Measurements from ENCODE around the gene GLDC. TPM values are rescaled to one million over a fixed set of nuclear protein-coding genes. Genes with fewer than 3 reads are reported as not detected.
"Not testable (repeated sequence)": the region's sequence is repeated elsewhere in the genome, so short reads cannot be mapped to it uniquely, and the experiment has no call there.

Gene GLDC
- total RNA-seq, 1 donor from 2014 or later = 0.34 TPM

DNA sequence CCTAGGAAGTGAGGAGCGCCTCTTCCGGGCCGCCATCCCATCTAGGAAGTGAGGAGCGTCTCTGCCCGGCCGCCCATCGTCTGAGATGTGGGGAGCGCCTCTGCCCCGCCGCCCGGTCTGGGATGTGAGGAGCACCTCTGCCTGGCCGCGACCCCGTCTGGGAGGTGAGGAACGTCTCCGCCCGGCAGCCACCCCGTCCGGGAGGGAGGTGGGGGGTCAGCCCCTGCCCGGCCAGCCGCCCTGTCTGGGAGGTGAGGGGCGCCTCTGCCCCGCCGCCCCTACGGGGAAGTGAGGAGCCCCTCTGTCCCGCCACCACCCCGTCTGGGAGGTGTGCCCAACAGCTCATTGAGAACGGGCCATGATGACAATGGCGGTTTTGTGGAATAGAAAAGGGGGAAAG, 22.7 kb downstream of the GLDC start:
- intact Hi-C loops (cut with micrococcal nuclease) = not testable (repeated sequence)

DNA sequence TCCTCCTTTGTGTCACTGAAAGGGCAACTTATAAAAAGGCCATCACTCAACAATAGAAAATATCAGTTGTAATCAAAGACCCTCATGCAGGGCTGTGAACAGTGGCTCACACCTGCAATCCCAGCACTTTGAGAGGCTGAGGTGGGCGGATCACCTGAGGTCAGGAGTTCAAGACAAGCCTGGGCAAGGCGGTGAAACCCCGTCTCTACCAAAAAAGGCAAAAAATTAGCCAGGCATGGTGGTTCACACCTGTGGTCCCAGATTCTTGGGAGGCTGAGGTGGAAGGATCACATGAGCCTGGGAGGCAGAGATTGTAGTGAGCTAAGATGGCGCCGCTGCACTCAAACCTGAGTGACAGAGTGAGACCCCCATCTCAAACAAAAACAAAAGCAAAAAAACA, 24.7 kb downstream of the GLDC start:
- intact Hi-C loops (cut with micrococcal nuclease) = no loop called here

GRCh38 chr9:6620353-6620752, 25.2 kb downstream of the GLDC start:
- intact Hi-C loops (cut with micrococcal nuclease) = no loop called here

DNA sequence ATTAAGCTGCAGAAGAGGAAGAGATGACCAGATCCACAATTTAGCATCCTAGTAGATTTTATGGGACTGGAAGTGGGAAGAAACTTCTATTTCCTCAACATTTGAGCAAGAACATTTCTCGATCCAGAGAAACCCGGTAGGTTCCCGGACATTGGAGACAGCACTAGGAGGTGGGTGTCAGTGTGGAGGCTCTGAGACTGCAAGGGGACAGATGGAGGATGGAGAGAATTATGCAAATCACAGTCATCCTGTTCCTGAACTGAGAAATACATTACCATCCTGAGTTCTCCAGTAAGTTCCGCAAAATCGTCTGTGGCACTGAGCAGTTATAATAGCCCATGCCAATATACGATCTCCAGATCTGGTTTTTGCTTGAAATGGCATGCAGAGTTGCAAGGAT, 25.6 kb downstream of the GLDC start:
- intact Hi-C loops (cut with micrococcal nuclease) = no loop called here

DNA sequence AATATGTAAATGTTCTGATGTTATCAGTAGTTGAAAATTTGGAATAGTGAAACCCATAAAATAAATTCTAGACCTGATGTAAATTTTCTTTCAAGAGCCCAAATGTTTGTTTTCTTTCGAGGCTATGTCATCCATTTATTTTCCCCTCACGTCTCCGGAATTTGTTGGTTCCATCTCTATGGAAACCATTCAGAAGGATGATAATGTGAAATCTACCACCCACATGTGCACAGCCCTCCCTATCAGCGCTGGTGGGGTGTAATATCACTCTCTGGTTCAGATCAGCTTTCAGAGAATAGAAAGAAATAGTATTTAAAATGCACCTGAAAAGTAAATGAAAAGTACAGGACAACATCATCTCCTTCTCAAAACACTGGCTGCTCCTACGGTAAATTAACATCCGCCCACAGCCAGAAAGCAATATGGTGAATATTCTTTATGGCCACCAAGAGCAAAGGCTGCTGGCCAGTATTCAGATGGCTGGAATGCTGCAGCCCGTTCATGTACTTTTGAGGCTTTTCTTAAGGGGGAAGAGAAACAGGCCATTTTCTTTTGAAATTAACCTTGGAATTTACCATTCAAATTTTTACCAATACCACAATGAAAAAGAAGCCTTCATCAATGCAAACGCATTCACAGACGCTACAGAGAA, 28.5 kb downstream of the GLDC start:
- intact Hi-C loops (cut with micrococcal nuclease) = no loop called here

DNA sequence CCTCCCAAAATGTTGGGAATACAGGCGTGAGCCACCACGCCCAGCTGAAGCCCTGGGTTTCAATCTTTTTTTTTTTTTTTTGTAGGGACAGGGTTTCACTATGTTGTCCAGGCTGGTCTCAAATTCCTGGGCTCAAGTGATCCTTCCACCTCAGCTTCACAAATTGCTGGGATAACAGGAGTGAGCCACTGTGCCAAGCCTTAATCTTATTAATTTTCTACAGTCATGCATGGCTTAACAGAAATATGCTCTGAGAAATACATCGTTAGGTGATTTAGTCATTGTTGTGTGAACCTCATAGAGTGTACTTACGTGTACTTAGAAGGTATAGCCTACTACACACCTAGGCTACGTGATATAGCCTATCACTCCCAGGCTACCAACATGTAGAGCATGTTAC, 31.0 kb downstream of the GLDC start:
- intact Hi-C loops (cut with micrococcal nuclease) = no loop called here

GRCh38 chr9:6611865-6612264, 33.7 kb downstream of the GLDC start:
- intact Hi-C loops (cut with micrococcal nuclease) = no loop called here

DNA sequence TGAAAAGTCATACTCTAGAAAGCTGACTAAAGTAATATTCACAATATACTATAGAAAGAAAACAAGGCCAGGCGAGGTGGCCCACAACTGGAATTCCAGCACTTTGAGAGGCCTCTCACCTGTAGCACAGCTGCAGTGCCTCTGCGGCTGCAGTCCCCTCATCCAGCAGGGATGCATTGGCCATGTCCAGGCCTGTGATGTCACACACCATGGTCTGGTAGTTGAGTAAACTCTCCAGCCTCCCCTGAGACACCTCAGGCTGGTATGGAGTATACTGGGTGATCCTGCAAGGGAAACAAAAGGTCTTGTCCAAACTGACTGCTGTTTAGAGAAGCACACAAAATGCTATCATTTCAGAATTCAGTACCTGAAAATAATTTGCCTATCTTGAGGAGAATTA, 35.5 kb downstream of the GLDC start:
- intact Hi-C loops (cut with micrococcal nuclease) = no loop called here

- intact Hi-C loops (cut with micrococcal nuclease) = no loop called here
Observed at GRCh38 chr9:6609497-6610016, 36.0 kb downstream of the GLDC start.

- intact Hi-C loops (cut with micrococcal nuclease) = no loop called here
Observed at GRCh38 chr9:6605202-6605601, 40.3 kb downstream of the GLDC start.

DNA sequence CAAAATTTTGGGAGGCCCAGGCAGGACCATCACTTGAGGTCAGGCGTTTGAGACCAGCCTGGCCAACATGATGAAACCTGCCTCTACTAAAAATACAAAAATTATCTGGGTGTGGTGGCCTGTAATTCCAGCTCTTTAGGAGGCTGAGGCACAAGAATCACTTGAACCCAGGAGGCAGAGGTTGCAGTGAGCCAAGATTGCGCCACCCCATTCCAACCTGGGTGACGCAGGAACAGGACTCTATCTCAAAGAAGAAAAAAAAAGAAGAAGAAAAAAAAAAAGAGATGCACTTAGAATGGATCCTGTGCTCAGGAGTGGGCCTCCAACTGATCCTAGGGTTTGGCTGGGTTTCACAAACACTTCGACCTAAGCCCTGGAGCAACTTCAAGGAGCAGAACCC, 45.1 kb downstream of the GLDC start:
- intact Hi-C loops (cut with micrococcal nuclease) = no loop called here

GRCh38 chr9:6600006-6600405, 45.5 kb downstream of the GLDC start:
- intact Hi-C loops (cut with micrococcal nuclease) = no loop called here

DNA sequence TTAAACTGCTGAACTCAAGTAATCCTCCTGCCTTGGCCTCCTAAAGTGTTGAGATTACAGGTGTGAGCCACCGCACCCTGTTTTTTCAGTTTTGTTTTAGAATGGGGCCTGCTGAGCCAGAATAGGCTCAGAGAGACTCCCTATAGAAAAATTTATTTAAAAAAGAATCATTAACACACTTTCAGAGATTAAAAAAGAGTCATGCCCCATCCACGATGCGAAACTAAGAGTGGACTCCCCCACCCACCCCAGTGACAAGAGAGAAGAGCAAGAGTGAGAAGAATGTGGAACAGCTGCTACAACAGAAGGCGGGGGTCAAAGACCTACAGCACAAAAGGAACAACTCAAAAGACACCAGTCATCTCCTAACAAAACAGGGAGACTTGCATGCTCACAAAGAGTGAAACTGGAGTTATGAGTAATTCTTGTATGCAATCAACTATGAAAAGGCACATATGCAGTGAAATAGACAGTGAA, 47.2 kb downstream of the GLDC start:
- intact Hi-C loops (cut with micrococcal nuclease) = no loop called here

DNA sequence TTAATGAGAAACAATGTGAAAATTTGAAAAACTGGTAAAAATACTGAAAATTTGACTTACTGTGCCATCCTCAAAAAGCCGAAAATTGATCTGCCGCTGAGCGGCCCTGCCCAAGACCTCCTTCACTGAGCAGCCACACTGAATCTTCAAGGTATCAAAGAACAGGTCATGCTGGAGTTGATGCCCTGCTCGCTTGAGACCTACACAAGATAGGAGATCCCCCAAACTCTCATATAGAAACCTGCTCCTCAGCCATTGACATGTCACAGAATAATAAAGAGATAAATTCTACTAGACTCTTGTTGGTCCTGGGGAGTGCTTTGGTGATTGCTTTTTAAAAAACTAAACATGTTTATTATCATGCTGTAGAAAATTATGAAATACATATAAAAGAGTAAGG, 52.7 kb downstream of the GLDC start:
- intact Hi-C loops (cut with micrococcal nuclease) = no loop called here

DNA sequence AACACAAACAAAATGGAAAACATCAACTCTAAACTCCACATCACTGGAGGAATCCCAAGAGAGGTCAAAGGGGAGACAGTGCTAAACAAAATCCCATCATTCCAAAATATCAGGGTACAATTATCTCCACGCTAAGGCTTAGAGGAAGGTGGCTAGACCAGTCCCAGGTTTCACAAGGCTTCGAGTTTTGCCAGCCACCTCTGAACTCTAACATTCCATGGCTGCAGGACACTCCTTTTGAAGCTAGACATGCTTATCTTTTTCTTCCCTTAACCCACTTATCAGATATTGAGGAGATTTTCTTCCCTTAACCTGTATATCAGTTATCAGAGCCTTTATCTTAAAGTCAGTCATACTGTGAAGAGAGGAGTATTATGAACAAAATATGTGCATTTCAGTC, 53.3 kb downstream of the GLDC start:
- intact Hi-C loops (cut with micrococcal nuclease) = no loop called here

DNA sequence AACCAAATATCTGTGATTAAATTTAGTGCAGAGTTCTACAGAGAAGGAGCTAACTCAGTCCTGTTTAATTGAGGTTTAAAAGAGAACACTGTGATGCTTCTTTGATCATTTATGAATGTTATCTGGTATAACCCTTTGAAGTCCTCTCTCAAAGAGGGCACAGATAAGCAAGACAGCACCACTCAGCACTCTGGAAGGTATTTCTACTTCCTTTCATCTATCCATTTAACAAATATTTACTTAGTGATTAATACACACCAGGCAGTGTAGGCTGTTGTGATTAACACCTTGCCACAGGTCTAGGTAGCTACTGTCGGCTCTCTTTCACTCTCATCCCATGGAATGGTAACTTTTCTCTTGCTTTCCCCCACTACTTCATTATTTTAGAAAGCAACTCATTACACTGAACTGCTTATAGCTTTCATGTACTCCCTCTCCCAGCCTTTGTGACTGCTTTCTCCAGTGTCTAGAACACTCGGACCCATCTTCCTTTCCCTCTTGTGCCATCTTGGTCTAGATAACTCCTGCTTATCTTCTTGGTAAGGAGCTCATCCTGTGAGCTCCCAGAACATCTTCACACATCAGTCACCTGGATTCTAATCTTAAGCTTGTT, 54.7 kb downstream of the GLDC start:
- intact Hi-C loops (cut with micrococcal nuclease) = no loop called here

- intact Hi-C loops (cut with micrococcal nuclease) = no loop called here
Observed at GRCh38 chr9:6590334-6590733, 55.2 kb downstream of the GLDC start.

GRCh38 chr9:6584881-6585597, 60.5 kb downstream of the GLDC start:
- intact Hi-C loops (cut with micrococcal nuclease) = loop anchor here (1.0 to 5.0 kb wide), 3 partner anchors 82 to 152 kb away; no protein-coding TSS in a partner anchor

DNA sequence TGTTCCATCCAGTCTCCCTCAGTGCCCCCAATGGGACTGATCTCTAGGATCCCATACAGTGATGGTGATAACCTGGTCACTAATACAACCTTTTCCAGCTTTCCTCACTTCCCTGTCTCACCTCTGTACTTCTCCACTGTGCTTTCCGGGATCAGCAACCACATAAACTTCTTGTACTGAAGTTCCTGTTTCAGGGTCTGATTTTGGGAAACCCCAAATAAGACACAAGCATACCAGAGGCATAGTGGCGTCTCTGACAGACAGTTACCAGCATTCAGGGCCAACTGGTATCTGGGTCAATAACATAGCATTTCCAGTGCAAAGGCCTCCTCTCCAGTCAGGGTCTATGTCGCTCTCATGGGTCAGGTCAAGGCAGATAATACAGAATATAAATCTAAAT, 64.3 kb downstream of the GLDC start:
- intact Hi-C loops (cut with micrococcal nuclease) = no loop called here

DNA sequence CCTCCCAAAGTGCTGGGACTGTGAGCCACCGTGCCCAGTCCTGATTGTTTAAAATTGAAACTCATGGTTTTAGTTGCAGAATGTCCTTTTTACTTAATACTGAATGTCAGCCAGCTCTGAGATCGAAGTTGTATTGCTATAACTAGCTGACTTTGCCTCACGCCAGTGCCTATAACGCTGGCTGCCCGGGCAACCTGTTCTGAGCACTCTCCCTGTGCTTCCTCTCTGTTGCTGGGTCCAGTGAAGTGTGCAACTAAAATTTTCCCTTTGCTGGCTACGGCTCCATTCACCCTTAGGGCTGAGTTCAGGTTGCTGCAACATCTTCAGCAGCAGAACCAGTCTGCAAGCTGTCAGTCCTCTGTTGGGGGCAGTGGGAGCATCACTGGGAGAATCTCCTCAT, 65.9 kb downstream of the GLDC start:
- intact Hi-C loops (cut with micrococcal nuclease) = no loop called here

GRCh38 chr9:6576987-6577386, 68.5 kb downstream of the GLDC start:
- intact Hi-C loops (cut with micrococcal nuclease) = no loop called here

DNA sequence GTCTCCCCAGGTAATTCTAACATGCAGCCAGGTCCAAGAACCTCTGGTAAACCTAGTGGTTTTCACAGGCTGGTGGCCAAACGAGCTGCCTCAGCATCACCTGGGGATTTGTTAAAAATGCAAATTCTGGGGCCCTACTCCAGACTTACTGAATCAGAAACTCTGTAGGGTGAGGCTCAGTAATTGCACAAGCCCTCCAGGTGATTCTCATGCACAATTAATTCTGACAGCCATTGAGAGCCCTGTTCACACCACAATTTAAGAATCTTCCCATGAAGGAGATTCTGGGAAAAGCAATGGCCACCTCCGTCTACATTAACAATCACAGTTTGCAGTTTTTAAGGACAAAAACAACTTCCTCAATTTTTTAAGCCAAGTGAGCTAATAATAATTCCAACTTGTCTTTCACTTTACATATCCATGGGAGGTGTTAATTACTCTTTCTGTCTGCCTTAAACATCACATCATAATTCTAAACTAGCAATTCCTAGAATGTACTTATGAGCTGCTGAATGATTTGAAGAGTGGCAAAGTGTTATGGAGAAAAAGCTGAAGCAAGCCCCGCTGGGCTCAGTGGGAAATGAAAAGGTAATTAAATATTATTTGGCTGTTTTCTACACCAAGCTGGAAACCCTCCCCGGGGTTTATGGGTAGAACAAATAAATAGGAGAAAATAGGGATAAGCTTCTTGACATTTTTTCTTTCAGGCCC, 70.0 kb downstream of the GLDC start:
- intact Hi-C loops (cut with micrococcal nuclease) = no loop called here

Measured in T-helper 2 cell treated with Interferon-gamma antibody and Interleukin-4, amounts not matched to agents 100 ng/mL and 5 ng/mL, for 36 hours (primary cell).